Measurements from ENCODE around the gene SLC22A13.

- TF ChIP-seq CTCF (IDR thresholded peaks at IDR 0.05) (no peak), POLR2A (IDR thresholded peaks at IDR 0.05) (no peak)
Observed at GRCh38 chr3:38235466-38235865, 30.1 kb upstream of the SLC22A13 start.

Data from body of pancreas (tissue), 4 donors.